HCT116 (cell line): ENCODE results near the gene SERPINA3.

ENCODE experiments used
- EGR1 ChIP-seq: IDR thresholded peaks from 2 replicates; pipeline ENCODE4 v1.6.1; 2012; ENCODE audit warnings: low read depth
- TF ChIP-seq, protein P1 (sequence below), 3 experiments: fragments of 200-600 bp in 1 of 3; sonication (generic) in 1 of 3; IDR thresholded peaks in 2 of 3; conservative IDR thresholded peaks in 1 of 3; 2 replicates each; pipeline ENCODE4 v1.5.1; 2012 to 2017; ENCODE audit warnings: low read depth in 2 of 3, low read length in 2 of 3, antibody characterized with exemption in 1 of 3, borderline replicate concordance in 1 of 3, control low read depth in 1 of 3, mild to moderate bottlenecking in 1 of 3, mixed read lengths in 1 of 3, mixed run types in 1 of 3, moderate library complexity in 1 of 3; ENCODE audit not compliant: insufficient read depth in 1 of 3
- TF ChIP-seq, protein P2 (sequence below): IDR thresholded peaks from 2 replicates; pipeline ENCODE4 v1.6.1; 2011; ENCODE audit warnings: mild to moderate bottlenecking, low read length, moderate library complexity; ENCODE audit not compliant: insufficient replicate concordance; ENCODE audit errors: extremely low read depth

DNA sequence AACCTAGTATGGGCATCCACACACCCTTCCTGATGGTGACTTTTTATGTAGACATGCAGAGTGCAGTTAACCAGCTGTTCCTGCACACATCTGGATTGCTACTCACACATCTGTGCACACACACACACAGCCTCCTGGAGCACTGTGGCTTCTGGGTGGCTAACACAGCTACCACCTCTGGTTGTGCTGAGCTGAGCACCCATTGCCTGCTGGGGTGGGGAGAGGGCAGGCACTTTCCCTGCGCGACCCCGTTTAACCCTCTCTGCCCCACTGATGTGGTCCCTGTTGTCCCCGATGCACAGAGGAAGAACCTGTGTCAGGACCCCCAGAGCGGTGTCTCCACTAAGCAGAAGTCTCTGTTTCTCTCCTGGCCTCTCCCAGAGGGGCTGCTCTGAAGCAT lies 14.4 kb upstream of the SERPINA3 start:
- no peak for TF ChIP-seq EGR1
- TF ChIP-seq, protein P1, sequence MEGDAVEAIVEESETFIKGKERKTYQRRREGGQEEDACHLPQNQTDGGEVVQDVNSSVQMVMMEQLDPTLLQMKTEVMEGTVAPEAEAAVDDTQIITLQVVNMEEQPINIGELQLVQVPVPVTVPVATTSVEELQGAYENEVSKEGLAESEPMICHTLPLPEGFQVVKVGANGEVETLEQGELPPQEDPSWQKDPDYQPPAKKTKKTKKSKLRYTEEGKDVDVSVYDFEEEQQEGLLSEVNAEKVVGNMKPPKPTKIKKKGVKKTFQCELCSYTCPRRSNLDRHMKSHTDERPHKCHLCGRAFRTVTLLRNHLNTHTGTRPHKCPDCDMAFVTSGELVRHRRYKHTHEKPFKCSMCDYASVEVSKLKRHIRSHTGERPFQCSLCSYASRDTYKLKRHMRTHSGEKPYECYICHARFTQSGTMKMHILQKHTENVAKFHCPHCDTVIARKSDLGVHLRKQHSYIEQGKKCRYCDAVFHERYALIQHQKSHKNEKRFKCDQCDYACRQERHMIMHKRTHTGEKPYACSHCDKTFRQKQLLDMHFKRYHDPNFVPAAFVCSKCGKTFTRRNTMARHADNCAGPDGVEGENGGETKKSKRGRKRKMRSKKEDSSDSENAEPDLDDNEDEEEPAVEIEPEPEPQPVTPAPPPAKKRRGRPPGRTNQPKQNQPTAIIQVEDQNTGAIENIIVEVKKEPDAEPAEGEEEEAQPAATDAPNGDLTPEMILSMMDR (IDR thresholded peaks at IDR 0.05 in 2 of 3, conservative IDR thresholded peaks at IDR 0.05 in 1 of 3; ENCODE audit: borderline replicate concordance in 1 of 3, insufficient read depth in 1 of 3, low read depth in 2 of 3, low read length in 2 of 3), result no peak
- TF ChIP-seq, protein P2, sequence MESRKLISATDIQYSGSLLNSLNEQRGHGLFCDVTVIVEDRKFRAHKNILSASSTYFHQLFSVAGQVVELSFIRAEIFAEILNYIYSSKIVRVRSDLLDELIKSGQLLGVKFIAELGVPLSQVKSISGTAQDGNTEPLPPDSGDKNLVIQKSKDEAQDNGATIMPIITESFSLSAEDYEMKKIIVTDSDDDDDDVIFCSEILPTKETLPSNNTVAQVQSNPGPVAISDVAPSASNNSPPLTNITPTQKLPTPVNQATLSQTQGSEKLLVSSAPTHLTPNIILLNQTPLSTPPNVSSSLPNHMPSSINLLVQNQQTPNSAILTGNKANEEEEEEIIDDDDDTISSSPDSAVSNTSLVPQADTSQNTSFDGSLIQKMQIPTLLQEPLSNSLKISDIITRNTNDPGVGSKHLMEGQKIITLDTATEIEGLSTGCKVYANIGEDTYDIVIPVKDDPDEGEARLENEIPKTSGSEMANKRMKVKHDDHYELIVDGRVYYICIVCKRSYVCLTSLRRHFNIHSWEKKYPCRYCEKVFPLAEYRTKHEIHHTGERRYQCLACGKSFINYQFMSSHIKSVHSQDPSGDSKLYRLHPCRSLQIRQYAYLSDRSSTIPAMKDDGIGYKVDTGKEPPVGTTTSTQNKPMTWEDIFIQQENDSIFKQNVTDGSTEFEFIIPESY, result no peak
